Fibroblast of lung (primary cell): Measurements from ENCODE around the gene TERC. TPM values are rescaled to one million over a fixed set of nuclear protein-coding genes. Genes with fewer than 3 reads are reported as not detected.
A peak's percentile ranks its signal among the peaks of the same experiment; 100 is the strongest.

ENCODE experiments used
- DNase-seq, 2 donors: peaks; one replicate each; pipeline versions ENCODE4 v3.0.0 to v3.0.0-alpha.2; 2010; ENCODE audit warnings: low read depth in 2 of 2
- H2AFZ ChIP-seq: 2 replicates; pipeline ENCODE4 v1.5.1; 2012; ENCODE audit warnings: low read length, control low read depth, inconsistent platforms
- H3K27ac ChIP-seq: 2 replicates; pipeline ENCODE4 v1.5.1; 2011; ENCODE audit warnings: low read length, control low read depth; ENCODE audit not compliant: insufficient read depth
- H3K27me3 ChIP-seq: 2 replicates; pipeline ENCODE4 v1.5.1; 2011; ENCODE audit warnings: mild to moderate bottlenecking, low read length; ENCODE audit not compliant: control insufficient read depth, insufficient read depth
- H3K36me3 ChIP-seq: 2 replicates; pipeline ENCODE4 v1.5.1; 2011; ENCODE audit warnings: low read length; ENCODE audit not compliant: control insufficient read depth, insufficient read depth
- H3K4me1 ChIP-seq: 2 replicates; pipeline ENCODE4 v1.5.1; 2011; ENCODE audit warnings: low read length; ENCODE audit not compliant: control insufficient read depth, insufficient read depth; ENCODE audit errors: extremely low read depth
- H3K4me2 ChIP-seq: 2 replicates; pipeline ENCODE4 v1.5.1; 2011; ENCODE audit warnings: low read length, control low read depth; ENCODE audit not compliant: insufficient read depth; ENCODE audit errors: extremely low read depth
- H3K4me3 ChIP-seq, 4 experiments: fragments of 200-600 bp in 1 of 4; sonication (generic) in 1 of 4; replicated peaks in 1 of 4; 2 replicates each; pipeline ENCODE4 v1.5.1; 2011 to 2016; ENCODE audit warnings: low read length in 4 of 4, low read depth in 3 of 4, mild to moderate bottlenecking in 3 of 4, control low read depth in 2 of 4, inconsistent platforms in 1 of 4, mixed read lengths in 1 of 4; ENCODE audit not compliant: insufficient read depth in 1 of 4; ENCODE audit errors: control extremely low read depth in 1 of 4
- H3K79me2 ChIP-seq: 2 replicates; pipeline ENCODE4 v1.5.1; 2012; ENCODE audit warnings: mild to moderate bottlenecking, low read length, inconsistent platforms; ENCODE audit not compliant: control insufficient read depth, insufficient read depth
- H3K9ac ChIP-seq: 2 replicates; pipeline ENCODE4 v1.5.1; 2011; ENCODE audit warnings: mild to moderate bottlenecking, low read length, control low read depth; ENCODE audit not compliant: insufficient read depth
- H3K9me3 ChIP-seq: 2 replicates; pipeline ENCODE4 v1.5.1; 2012; ENCODE audit warnings: low read depth, low read length; ENCODE audit not compliant: control insufficient read depth, insufficient read depth
- H4K20me1 ChIP-seq: 2 replicates; pipeline ENCODE4 v1.5.1; 2011; ENCODE audit warnings: low read length; ENCODE audit not compliant: control insufficient read depth, insufficient read depth; ENCODE audit errors: extremely low read depth
- CTCF ChIP-seq, 2 donors: IDR thresholded peaks in 1 of 2; conservative IDR thresholded peaks in 1 of 2; 1 replicate in 1 of 2; 2 replicates in 1 of 2; pipeline ENCODE4 v1.5.1; 2011 to 2012; ENCODE audit warnings: low read length in 2 of 2, control low read depth in 1 of 2, inconsistent platforms in 1 of 2, low read depth in 1 of 2, mild to moderate bottlenecking in 1 of 2
- EZH2 ChIP-seq: IDR thresholded peaks from 2 replicates; pipeline ENCODE4 v1.5.1; 2012; ENCODE audit warnings: low read length, control low read depth, mild to moderate bottlenecking; ENCODE audit errors: missing control alignments
- polyA plus RNA-seq, 2 donors: library from polyadenylated mRNA; depleted of rRNA in 1 of 2; stranded (reverse) in 1 of 2; unstranded in 1 of 2; fragments of >200 nt; gene quantifications; 2 replicates each; pipeline ENCODE4 v1.2.1, GENCODE V29; 2011 to 2012; ENCODE audit warnings: missing spikeins in 1 of 2
- total RNA-seq: library from RNA; depleted of rRNA; stranded (reverse); fragments of >200 nt; gene quantifications from 2 replicates; pipeline ENCODE4 v1.2.1, GENCODE V29; 2014

Gene TERC
- total and polyA plus RNA-seq, 2 donors (not counting 1 experiment from before 2014, with no cell fraction given): 0.39 to 457 TPM

- TF ChIP-seq CTCF (conservative IDR thresholded peaks at IDR 0.05 in 1 of 2, IDR thresholded peaks at IDR 0.05 in 1 of 2; ENCODE audit: low read depth in 1 of 2, low read length in 2 of 2) (no peak), EZH2 (no peak)
- H3K36me3 ChIP-seq: no peaks in the 10 kb centered on the region
- DNase-seq: peak; percentile 50 to 82
- no peaks in the 10 kb centered on the region for H3K79me2 ChIP-seq
- H3K4me2 ChIP-seq: no peak overlapping the region
- H3K27me3 ChIP-seq: no peaks in the 10 kb centered on the region
- no peak overlapping the region for H3K27ac ChIP-seq
- no peak overlapping the region for H3K4me3 ChIP-seq
- no peaks in the 10 kb centered on the region for H3K4me1 ChIP-seq
- H2AFZ ChIP-seq: no peak overlapping the region
- no peaks in the 10 kb centered on the region for H4K20me1 ChIP-seq
- no peaks in the 10 kb centered on the region for H3K9me3 ChIP-seq
- no peak overlapping the region for H3K9ac ChIP-seq
Observed at GRCh38 chr3:169760479-169760878, 4.4 kb downstream of the TERC start.

- H2AFZ ChIP-seq: no peak overlapping the region
- no peak for TF ChIP-seq CTCF (conservative IDR thresholded peaks at IDR 0.05 in 1 of 2, IDR thresholded peaks at IDR 0.05 in 1 of 2; ENCODE audit: low read depth in 1 of 2, low read length in 2 of 2)
- no peak for TF ChIP-seq EZH2
- H3K36me3 ChIP-seq: no peaks in the 10 kb centered on the region
- H4K20me1 ChIP-seq: no peaks in the 10 kb centered on the region
- H3K4me2 ChIP-seq: no peak overlapping the region
- no peaks in the 10 kb centered on the region for H3K79me2 ChIP-seq
- H3K4me3 ChIP-seq: no peak overlapping the region
- no peaks in the 10 kb centered on the region for H3K27me3 ChIP-seq
- H3K4me1 ChIP-seq: no peaks in the 10 kb centered on the region
- H3K27ac ChIP-seq: no peak overlapping the region
- H3K9me3 ChIP-seq: no peaks in the 10 kb centered on the region
- no peak overlapping the region for H3K9ac ChIP-seq
- peak; percentile 34 to 78 for DNase-seq
Observed at GRCh38 chr3:169759256-169759655, 5.6 kb downstream of the TERC start.

DNA sequence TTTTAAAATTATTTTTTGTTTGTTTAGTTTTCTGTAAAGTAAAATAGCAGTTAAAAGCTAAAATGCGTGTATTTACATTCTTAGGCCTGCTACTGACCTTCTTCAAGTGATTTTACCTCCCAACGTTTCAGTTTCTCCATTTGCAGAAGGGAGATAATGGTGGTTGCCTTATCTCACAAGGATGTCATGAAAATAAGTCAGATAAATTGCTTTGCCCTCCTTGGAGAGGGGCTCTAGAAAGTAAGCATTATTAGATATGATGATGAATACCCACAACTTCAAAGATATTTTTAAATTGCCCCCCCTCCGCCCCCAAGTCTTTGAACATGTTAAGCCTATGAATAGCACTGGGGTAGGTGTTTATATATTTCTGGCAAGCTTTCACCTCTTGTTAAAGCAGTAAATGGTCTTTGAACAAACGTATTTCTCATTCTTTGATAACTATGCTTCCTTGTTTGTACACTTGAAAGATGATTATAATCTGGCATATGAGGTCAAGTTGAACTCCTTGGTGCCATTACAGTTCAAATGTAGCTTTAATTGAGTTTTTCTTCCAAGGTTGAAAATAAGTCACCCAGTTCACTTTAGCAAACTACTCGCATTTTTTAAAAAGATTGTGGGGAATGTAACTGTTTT lies 6.4 kb downstream of the TERC start:
- H3K4me1 ChIP-seq: no peaks in the 10 kb centered on the region
- TF ChIP-seq EZH2 (no peak), CTCF (conservative IDR thresholded peaks at IDR 0.05 in 1 of 2, IDR thresholded peaks at IDR 0.05 in 1 of 2; ENCODE audit: low read depth in 1 of 2, low read length in 2 of 2) (no peak)
- H4K20me1 ChIP-seq: no peaks in the 10 kb centered on the region
- H2AFZ ChIP-seq: no peak overlapping the region
- no peak overlapping the region for H3K4me3 ChIP-seq
- H3K27ac ChIP-seq: no peak overlapping the region
- no peak for DNase-seq
- H3K27me3 ChIP-seq: no peaks in the 10 kb centered on the region
- no peak overlapping the region for H3K9ac ChIP-seq
- no peaks in the 10 kb centered on the region for H3K79me2 ChIP-seq
- H3K36me3 ChIP-seq: no peaks in the 10 kb centered on the region
- H3K4me2 ChIP-seq: no peak overlapping the region
- H3K9me3 ChIP-seq: no peaks in the 10 kb centered on the region
